GM21423 (cell line): ENCODE data around the gene SCARB2.

Experiments used
- ATAC-seq: cut with Tn5 transposase; IDR thresholded peaks from one replicate; pipeline ENCODE4 v1.9.1; 2021; ENCODE audit warnings: mild to moderate bottlenecking, moderate library complexity; ENCODE audit not compliant: unreplicated experiment

The SCARB2 gene

DNA sequence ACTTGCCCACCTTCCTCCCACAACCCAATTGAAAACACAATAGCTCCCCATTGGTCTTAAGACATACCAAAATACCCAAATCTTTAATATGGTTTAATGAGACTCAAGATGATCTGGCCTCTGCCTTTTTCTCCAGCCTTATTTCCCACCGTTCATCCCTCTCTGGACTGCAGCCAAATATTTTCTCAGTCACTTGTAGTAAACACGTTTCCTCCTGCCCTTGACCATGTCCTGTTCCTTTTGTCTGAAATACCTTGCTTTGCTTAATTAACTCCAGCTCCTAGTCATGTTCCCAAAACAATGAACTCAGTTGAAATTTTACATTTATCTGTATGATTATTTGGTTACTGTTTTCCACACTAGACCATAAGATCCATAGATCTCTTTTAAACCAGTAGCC, 57.0 kb downstream of the SCARB2 start:
- ATAC-seq = no peak

DNA sequence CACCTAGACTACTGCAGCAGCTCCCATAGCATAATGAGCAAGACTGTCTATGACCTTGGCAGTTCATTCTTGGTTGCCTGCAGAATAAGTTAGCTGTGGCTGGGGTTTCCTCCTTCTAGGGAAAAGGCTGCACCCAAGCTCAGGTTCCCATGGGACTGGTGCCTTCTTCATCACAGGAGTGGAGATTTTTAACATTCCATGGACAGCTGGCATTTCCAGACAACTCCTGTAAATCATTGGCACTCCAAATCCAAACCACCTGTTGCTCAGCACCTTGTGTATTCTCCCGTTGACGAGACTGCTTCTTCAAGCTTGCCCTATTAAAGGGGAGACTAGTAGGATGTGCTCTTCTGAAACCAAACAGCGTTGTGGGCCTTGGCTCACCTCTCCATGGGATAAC, 57.6 kb downstream of the SCARB2 start:
- ATAC-seq = no peak

DNA sequence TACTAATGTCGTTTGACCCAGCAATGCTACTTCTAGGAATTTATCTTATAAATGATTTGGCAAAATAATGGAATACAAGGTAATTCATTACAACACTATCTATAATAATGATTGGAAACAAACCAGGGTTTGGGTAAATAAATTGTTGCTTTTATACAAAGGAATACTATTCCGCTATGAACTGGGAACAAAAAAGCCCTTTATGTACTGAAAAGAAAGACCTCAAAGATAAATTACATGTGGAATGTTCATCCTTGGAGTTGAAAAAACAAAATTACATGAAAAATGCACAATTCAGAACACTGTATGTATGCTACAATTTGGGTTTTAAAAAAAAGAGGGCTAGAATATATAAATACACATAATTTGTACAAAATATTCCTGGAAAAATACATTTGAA, 60.3 kb downstream of the SCARB2 start:
- no peak for ATAC-seq

DNA sequence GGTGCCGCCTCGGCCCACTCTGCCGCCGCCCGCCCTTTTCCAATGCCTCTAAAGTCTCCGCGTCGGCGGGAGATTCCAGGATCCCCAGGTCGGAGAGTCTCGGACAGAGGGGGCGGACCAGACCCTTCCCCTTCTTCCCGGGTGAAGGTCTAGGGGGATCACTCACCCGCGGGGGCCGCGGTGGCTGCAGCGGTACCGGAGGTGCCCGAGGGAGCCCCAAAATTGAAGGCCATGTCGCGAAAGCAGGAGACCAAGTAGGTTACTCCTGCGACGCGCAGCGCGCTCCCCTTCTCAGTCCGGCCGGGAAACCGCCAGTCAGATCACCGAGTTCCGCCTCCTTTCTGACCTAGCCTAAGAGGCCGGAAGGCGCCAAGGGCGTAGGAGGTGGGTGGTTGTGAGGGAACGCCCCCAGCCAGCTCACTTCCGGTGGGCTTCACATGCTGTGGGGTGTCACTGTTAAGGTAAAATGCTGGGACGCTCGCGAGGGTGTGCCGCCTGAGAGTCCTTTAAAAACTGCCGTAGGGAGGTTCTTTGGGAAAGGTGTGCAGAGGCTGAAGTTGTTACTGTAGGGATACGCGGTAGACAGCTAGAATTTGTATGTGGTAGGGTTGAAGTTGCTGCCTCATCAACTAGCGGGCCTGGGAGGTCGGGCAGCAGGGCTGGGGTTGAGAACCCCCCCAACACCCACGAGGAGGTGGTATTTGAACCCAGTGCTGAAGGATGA, 65.3 kb downstream of the SCARB2 start, which contains the start of gene NUP54:
TSS of gene NUP54 (minus strand) at position 256 of the 724 bp plus-strand sequence. CDS start at position 233, 23 bp downstream.
- ATAC-seq = peak; percentile 99

DNA sequence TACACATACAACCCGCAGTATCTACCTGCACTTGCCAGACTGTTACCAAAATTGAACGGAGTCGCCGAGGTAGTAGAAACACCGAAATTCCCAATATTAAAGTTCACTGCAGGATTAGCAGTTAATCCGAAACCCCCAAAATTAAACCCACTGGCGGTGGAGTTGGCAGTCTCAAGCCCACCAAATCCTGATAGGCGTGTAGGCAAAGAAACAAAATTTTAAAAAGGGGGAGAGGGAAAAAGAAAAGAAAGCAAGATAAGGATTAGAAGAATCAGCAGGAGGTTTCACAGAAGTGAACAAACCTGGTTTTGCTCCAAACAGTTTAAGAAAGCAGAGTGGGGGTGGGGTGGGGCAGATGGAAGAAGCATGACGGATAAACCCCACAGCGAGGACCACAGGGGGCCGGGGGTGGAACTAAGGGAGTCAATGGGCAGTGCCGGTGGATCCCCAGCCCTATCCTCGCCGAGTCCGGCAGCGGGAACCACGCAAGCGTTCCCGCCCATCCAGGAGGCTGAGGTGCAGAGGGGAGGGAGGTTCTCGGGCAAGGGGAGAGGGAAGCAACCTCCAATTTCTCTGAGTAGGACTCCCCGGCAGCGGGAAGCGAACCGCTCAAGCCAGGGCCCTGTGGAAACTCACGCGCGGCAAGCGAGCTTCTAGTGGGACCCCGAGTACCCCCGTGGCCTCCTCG, 66.0 kb downstream of the SCARB2 start:
- ATAC-seq = peak; percentile 37

DNA sequence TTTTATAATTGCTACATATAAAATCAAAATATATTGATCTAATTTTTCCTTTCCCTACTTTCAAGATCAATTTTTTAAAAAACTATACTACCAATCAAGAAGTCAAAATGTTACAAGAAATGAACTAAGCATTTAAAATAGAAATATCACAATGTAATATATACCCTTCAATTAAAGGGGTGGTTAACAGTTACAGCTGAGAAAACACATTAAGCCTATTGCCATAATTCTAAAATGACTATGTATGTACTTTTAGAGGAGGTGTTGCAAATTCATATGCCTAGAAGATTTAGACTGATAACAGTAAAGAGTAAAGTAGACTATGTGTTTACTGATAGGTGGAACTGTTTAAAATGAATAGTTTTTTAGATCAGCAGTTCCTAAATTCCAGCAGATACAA, 69.1 kb downstream of the SCARB2 start:
- ATAC-seq = no peak

DNA sequence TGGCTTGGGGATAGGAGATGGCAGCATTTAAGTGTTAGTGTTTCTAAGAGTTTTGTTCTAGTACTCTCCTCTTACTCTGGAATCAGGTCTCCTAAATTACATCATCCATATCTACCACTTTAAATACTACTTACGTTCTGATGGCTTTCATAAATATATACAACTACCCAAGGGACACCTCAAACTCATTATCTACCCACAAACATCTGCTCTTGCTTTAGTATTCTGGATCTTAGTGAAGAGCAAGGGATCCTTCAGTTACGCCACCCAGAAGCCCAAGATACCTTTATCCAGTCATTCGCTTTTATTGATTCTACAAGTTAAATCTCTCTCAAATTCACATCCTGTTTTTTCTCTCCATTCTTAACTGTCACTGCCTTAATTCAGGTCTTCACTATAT, 72.4 kb downstream of the SCARB2 start:
- no peak for ATAC-seq

DNA sequence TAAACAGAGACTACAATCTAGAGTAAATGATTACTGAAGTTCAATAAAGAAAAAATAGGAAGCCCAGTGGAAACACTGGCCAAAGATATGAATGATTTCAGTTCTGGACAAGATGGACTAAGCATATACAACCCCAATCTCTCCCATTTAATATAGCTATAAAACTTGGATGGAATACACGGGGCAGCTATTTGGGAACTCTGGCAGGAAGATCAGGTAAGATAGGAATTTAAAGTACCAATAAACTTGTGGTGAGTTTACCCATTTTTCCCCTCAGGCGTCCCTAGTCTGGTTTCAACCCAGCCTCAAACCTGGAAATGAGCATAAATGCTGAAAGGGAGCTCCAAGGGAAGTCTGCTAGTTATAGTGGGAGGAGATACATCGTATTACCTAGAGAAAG, 85.9 kb downstream of the SCARB2 start:
- ATAC-seq = no peak

DNA sequence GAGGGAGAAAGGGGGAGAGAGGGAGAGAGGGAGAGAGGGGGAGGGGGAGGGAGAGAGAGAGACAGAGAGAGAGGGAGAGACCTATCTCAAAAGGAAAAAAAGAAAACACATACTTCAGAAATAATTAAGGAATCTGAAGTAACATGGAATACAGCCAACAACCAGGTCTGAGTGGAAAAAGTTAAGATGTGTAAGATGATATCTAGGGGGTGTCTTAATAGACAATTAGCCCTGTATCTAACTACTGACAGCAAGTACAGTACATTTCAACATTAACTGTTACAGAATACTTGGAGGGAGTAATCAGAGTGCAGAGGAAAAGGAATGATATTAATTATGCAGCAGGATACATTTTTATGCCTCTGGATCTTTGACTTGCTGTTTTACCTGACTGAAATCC, 87.8 kb downstream of the SCARB2 start:
- no peak for ATAC-seq

DNA sequence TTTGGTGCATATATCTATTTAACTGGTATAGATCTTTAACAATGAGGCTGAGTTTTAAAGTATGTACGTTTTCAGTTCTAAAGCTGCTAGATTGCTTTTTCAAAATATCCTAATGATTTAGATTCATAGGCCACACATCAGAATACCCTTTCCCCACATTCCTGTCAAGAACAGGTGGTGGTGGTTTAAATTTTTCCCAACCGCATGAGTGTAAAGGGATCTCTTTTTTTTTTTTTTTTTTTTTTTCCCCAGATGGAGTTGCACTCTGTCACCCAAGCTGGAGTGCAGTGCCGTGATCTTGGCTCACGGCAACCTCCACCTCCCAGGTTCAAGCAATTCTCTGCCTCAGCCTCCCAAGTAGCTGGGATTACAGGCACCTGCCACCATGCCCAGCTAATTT, 93.4 kb downstream of the SCARB2 start:
- ATAC-seq = no peak

DNA sequence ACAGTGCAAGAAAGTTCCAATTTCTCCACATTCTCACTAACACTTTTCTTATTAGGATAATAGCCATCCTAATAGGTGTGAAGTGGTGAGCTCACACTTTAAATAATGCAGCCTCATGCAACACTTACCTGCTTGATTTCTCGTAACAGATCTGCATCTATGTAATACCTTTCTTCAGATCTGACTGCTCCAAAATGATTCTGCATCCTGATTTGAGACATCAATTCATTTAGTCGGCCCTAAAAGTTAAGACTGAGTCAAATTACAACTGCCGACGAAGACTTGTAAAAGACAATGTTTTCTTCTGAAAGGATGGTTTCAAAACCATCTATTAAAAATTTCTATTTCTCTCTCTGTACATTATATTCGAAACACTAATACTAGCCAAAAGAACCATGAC, 96.1 kb downstream of the SCARB2 start:
- no peak for ATAC-seq

DNA sequence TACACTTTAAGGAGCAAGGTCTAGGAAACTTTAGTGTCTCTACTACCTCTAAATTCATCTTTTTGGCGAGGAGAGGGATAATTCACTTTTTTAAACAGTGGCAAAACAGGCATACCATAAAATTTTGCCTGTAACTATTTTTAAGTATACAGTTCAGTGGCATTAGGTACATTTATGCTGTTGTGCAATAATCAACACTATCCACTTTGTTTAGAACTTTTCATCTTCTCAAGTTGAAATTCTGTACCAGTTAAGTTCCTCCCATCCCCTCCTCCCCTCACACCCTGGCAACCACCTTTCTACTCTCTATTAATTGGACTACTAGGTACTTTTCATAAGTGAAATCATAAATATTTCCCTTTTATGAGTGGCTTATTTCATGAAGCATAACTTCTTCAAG, 96.8 kb downstream of the SCARB2 start:
- no peak for ATAC-seq
